ENCODE results near the gene AGO3. TPM values are rescaled to one million over a fixed set of nuclear protein-coding genes. Genes with fewer than 3 reads are reported as not detected.

The AGO3 gene
- total RNA-seq, 2 experiments from 2014 or later = 22.5 to 42.0 TPM

DNA sequence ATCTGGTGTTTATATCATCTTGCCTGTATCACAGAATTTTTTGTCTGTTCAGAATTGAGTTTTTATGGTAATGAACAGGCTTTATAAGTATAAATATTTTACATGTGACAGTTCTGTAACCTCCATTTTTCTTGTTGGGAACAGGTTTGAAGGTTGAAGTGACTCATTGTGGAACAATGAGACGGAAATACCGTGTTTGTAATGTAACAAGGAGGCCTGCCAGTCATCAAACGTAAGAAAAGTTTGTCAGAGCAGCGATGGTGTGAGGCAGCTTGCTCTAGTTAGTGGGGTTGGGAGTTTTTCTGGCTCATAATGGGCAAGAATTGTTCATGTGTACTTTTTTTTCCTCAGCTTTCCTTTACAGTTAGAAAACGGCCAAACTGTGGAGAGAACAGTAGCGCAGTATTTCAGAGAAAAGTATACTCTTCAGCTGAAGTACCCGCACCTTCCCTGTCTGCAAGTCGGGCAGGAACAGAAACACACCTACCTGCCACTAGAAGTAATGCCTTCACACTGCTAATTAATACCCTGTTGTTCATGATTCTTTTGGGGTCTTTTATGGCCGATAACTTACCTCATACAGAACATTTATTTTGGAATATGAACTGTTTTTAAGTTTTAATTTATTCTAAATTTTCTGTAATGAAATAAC, 77.8 kb downstream of the AGO3 start:
- no TSS peak for BruUV-seq (replicated peaks)
- no peak for TF ChIP-seq EZH2phosphoT487 (IDR thresholded peaks at IDR 0.05; ENCODE audit: borderline replicate concordance, low read depth, low read length)
- no peak for TF ChIP-seq CTCF (conservative IDR thresholded peaks at IDR 0.05; ENCODE audit: low read length)
- intact Hi-C loops (cut with micrococcal nuclease; ENCODE audit: unreplicated experiment) = loop anchor here (5.0 kb wide), 1 partner anchor 611 kb away; no protein-coding TSS in a partner anchor
- no peaks in the 10 kb centered on the region for H3K4me1 ChIP-seq (ENCODE audit: insufficient read depth, low read length, poor library complexity, severe bottlenecking)
- ChIA-PET POLR2A (interaction anchor here (0.6 to 0.7 kb wide), 2 partner anchors 20 to 50 kb away, joined by 3 to 4 read pairs; no protein-coding TSS in a partner anchor), CTCF (ENCODE audit: unreplicated experiment) (no interaction called here)
- H3K36me3 ChIP-seq (ENCODE audit: insufficient read depth, low read length) = peaks cover 15% of the 10 kb centered on the region
- no peak overlapping the region for H3K27ac ChIP-seq (ENCODE audit: low read depth, low read length, poor library complexity, severe bottlenecking)
- H3K4me3 ChIP-seq (ENCODE audit: low read depth, low read length, poor library complexity, severe bottlenecking) = no peak overlapping the region
- no peak overlapping the region for H2AFZ ChIP-seq (ENCODE audit: low read length)
- no peak for DNase-seq (ENCODE audit: low spot score)
- H3K9me2 ChIP-seq (ENCODE audit: insufficient read depth, low read length) = no peaks in the 10 kb centered on the region
- no peaks in the 10 kb centered on the region for H3K9me3 ChIP-seq (ENCODE audit: low read length)
- H4K20me1 ChIP-seq (ENCODE audit: insufficient read depth, low read length) = no peaks in the 10 kb centered on the region
- no peak overlapping the region for H3K4me2 ChIP-seq (ENCODE audit: low read length)
- H3K79me2 ChIP-seq (ENCODE audit: insufficient read depth, low read depth, low read length) = no peaks in the 10 kb centered on the region

- H3K36me3 ChIP-seq (ENCODE audit: insufficient read depth, low read length) = peaks cover 37% of the 10 kb centered on the region
- ChIA-PET POLR2A (interaction anchor here (0.6 to 1.0 kb wide), 5 partner anchors 20 to 1648 kb away, joined by 3 to 5 read pairs (median 4); no protein-coding TSS in a partner anchor), CTCF (ENCODE audit: unreplicated experiment) (no interaction called here)
Measured at GRCh38 chr1:36014722-36015220, 83.9 kb downstream of the AGO3 start.

More at GRCh38 chr1:36014722-36015220, 83.9 kb downstream of the AGO3 start:
- Histone ChIP-seq H3K79me2 (ENCODE audit: insufficient read depth, low read depth, low read length) (no peaks in the 10 kb centered on the region), H3K9me3 (ENCODE audit: low read length) (no peaks in the 10 kb centered on the region), H3K9me2 (ENCODE audit: insufficient read depth, low read length) (no peaks in the 10 kb centered on the region), H3K4me3 (ENCODE audit: low read depth, low read length, poor library complexity, severe bottlenecking) (no peak overlapping the region), H3K4me2 (ENCODE audit: low read length) (no peak overlapping the region), H4K20me1 (ENCODE audit: insufficient read depth, low read length) (no peaks in the 10 kb centered on the region), H2AFZ (ENCODE audit: low read length) (no peak overlapping the region), H3K4me1 (ENCODE audit: insufficient read depth, low read length, poor library complexity, severe bottlenecking) (no peaks in the 10 kb centered on the region), H3K27ac (ENCODE audit: low read depth, low read length, poor library complexity, severe bottlenecking) (no peak overlapping the region)
- intact Hi-C loops (cut with micrococcal nuclease; ENCODE audit: unreplicated experiment) = no loop called here
- DNase-seq (ENCODE audit: low spot score) = no peak
- BruUV-seq (replicated peaks) = no TSS peak
- TF ChIP-seq CTCF (conservative IDR thresholded peaks at IDR 0.05; ENCODE audit: low read length) (no peak), EZH2phosphoT487 (IDR thresholded peaks at IDR 0.05; ENCODE audit: borderline replicate concordance, low read depth, low read length) (no peak)
